ENCODE measurements around the gene DUSP15. TPM values are rescaled to one million over a fixed set of nuclear protein-coding genes. Genes with fewer than 3 reads are reported as not detected.

The DUSP15 gene
- total and polyA plus RNA-seq, 12 donors, result 2.4 to 17.6 (median 6.1) TPM

DNA sequence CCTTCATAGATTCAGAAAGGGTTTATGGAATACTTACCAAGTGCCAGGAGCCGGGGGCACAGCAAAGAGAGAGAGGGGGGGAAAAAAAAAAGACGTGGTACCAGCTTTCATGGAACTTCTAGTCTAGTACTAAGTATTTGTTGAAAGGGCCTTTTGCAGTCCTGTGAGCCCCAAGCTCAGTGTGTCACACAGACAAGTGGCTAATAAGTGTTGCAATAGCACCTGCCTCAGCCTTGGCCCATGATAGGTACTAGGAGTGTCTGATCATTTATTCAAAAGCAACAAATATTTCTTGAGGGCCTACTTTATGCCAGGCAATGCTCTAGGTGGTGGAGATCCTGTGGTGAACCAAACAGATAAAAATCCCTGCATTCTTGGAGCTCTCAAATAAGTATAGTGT, 43.3 kb downstream of the DUSP15 start:
- no peak overlapping the region for H3K27ac ChIP-seq
- no peaks in the 10 kb centered on the region for H3K27me3 ChIP-seq
- WGBS, 4 donors, result 55 to 76% (median 65%) methylated on average over 2 of the region's 2 CpGs

DNA sequence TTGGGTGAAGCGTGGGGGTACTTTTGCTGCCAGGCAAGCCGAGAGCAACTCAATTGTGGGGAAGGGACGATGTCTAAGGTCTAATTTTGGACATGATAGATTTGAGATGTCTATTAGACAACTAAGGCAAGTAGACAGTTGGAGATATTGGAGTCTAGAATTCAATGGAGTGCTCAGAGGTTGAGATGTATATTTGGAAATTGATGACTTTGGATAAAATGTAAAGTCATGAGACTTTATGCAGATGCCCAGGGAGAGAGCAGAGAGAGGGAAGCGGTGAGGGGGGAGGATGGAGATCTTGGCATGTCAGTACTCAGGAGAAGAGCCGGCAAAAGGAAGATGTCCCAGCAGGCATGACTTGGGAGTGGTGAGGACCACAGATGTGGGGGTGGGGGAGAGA, 44.3 kb downstream of the DUSP15 start:
- WGBS, 4 donors, result 83 to 87% (median 86%) methylated on average over 5 of the region's 5 CpGs
- no peak for DNase-seq
- Histone ChIP-seq H3K36me3 (replicated peaks in 1 of 2) (no peaks in the 10 kb centered on the region), H3K27ac (no peak overlapping the region), H3K4me1 (replicated peaks in 1 of 2) (peaks cover 0 to 3% of the 10 kb centered on the region in 2 donors), H3K27me3 (no peaks in the 10 kb centered on the region), H3K9me3 (replicated peaks in 1 of 3) (no peaks in the 10 kb centered on the region), H3K4me3 (no peak overlapping the region)
- intact Hi-C loops (cut with DNase I), result loop anchor here in 1 of 2 donors (10.0 kb wide), 1 partner anchor 199 kb away; no protein-coding TSS in a partner anchor
- TF ChIP-seq, protein P1, sequence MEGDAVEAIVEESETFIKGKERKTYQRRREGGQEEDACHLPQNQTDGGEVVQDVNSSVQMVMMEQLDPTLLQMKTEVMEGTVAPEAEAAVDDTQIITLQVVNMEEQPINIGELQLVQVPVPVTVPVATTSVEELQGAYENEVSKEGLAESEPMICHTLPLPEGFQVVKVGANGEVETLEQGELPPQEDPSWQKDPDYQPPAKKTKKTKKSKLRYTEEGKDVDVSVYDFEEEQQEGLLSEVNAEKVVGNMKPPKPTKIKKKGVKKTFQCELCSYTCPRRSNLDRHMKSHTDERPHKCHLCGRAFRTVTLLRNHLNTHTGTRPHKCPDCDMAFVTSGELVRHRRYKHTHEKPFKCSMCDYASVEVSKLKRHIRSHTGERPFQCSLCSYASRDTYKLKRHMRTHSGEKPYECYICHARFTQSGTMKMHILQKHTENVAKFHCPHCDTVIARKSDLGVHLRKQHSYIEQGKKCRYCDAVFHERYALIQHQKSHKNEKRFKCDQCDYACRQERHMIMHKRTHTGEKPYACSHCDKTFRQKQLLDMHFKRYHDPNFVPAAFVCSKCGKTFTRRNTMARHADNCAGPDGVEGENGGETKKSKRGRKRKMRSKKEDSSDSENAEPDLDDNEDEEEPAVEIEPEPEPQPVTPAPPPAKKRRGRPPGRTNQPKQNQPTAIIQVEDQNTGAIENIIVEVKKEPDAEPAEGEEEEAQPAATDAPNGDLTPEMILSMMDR (IDR thresholded peaks at IDR 0.05), result no peak
- no peak for TF ChIP-seq POLR2A (IDR thresholded peaks at IDR 0.05)

More for the DNA sequence above, 43.3 kb downstream of the DUSP15 start:
- Histone ChIP-seq H3K9me3 (replicated peaks in 1 of 3) (no peaks in the 10 kb centered on the region), H3K36me3 (replicated peaks in 1 of 2) (no peaks in the 10 kb centered on the region), H3K4me3 (no peak overlapping the region), H3K4me1 (replicated peaks in 1 of 2) (peaks cover 0 to 3% of the 10 kb centered on the region in 2 donors)
- TF ChIP-seq POLR2A (IDR thresholded peaks at IDR 0.05), result no peak
- TF ChIP-seq, protein P1 (IDR thresholded peaks at IDR 0.05), result no peak
- DNase-seq, result no peak
- intact Hi-C loops (cut with DNase I), result loop anchor here in 1 of 2 donors (10.0 kb wide), 1 partner anchor 198 kb away; no protein-coding TSS in a partner anchor

GRCh38 chr20:31824554-31825313, 45.6 kb downstream of the DUSP15 start:
- WGBS, 4 donors, result 68 to 85% (median 77%) methylated on average over 14 of the region's 14 CpGs
- no peak overlapping the region for H3K4me3 ChIP-seq

DNA sequence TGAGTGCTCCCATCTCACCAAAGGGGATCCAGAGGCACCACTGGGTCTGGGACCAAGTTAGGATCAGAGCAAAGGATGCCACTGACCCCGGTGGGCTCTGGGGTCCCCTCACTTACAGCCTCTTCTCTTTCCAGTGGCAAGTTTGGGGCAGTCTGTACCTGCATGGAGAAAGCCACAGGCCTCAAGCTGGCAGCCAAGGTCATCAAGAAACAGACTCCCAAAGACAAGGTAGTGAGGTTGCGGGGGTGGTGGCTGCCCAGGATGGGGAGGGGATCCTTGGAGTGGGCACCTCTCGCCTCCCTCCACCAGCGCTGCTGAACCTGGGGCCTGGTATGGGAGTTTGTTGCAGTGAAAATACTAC, 46.2 kb downstream of the DUSP15 start:
- no peak overlapping the region for H3K4me3 ChIP-seq
- WGBS, 4 donors, result 80 to 87% (median 85%) methylated on average over 2 to 4 of the region's 4 CpGs
- DNase-seq, result no peak
- no peaks in the 10 kb centered on the region for H3K36me3 ChIP-seq (replicated peaks in 1 of 2)
- H3K27me3 ChIP-seq, result no peaks in the 10 kb centered on the region
- H3K27ac ChIP-seq, result no peak overlapping the region
- peaks cover 0 to 3% of the 10 kb centered on the region in 2 donors for H3K4me1 ChIP-seq (replicated peaks in 1 of 2)
- H3K9me3 ChIP-seq (replicated peaks in 1 of 3), result no peaks in the 10 kb centered on the region
- TF ChIP-seq POLR2A (IDR thresholded peaks at IDR 0.05), result no peak
- TF ChIP-seq, protein P1 (IDR thresholded peaks at IDR 0.05), result no peak
- intact Hi-C loops (cut with DNase I), result loop anchor here (5.0 to 10.0 kb wide), 2 partner anchors 201 to 208 kb away; no protein-coding TSS in a partner anchor

More at GRCh38 chr20:31824554-31825313, 45.6 kb downstream of the DUSP15 start:
- H3K4me1 ChIP-seq (replicated peaks in 1 of 2), result peaks cover 0 to 3% of the 10 kb centered on the region in 2 donors
- intact Hi-C loops (cut with DNase I), result loop anchor here (5.0 to 10.0 kb wide), 2 partner anchors 200 to 208 kb away; no protein-coding TSS in a partner anchor
- no peak for TF ChIP-seq POLR2A (IDR thresholded peaks at IDR 0.05)
- TF ChIP-seq, protein P1 (IDR thresholded peaks at IDR 0.05), result no peak
- H3K9me3 ChIP-seq (replicated peaks in 1 of 3), result no peaks in the 10 kb centered on the region
- no peaks in the 10 kb centered on the region for H3K36me3 ChIP-seq (replicated peaks in 1 of 2)
- H3K27me3 ChIP-seq, result no peaks in the 10 kb centered on the region
- no peak overlapping the region for H3K27ac ChIP-seq
- DNase-seq, result no peak

Measured in adrenal gland (tissue), 12 donors.